KG1 (cell line): ENCODE results near the gene DHRS11.
"Not testable (repeated sequence)": the region's sequence is repeated elsewhere in the genome, so short reads cannot be mapped to it uniquely, and the experiment has no call there.

Experiments
- DNase-seq: peaks from one replicate; lab custom pipeline; 2025; lab: John Stamatoyannopoulos, UW

Gene DHRS11

GRCh38 chr17:36593656-36594316 is 2.1 kb downstream of the DHRS11 start:
- DNase-seq, result no peak

DNA sequence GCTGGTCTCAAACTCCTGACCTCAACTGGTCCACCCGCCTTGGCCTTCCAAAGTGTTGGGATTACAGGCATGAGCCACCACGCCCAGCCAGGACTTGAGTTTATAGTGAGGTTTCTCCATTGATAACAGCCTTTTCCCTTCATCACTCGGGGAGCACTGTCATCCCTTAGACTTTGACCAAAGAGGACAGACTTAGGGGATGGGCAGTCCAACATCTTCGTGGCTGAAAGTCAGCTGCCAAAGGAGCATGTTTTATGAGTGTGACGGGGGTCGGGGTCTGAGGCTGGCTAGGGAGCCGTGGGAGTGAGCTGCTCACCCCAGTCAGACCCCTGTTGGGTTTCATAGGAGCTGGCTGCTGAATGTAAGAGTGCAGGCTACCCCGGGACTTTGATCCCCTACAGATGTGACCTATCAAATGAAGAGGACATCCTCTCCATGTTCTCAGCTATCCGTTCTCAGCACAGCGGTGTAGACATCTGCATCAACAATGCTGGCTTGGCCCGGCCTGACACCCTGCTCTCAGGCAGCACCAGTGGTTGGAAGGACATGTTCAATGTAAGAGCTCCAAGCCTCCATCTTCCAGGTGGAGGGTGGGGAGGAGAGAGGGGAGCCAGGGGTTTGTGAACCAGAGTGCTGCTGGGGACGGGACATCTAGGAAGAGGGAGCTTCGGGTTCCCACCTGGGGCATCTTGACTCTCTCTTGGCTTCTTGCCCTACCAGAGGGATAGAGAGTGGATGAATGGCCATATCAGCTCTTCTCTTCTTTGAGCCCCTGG is 3.1 kb downstream of the DHRS11 start:
- no peak for DNase-seq

- no peak for DNase-seq
Observed at GRCh38 chr17:36597226-36597625, 5.5 kb downstream of the DHRS11 start.

GRCh38 chr17:36597866-36598777 is 6.4 kb downstream of the DHRS11 start:
- DNase-seq, result no peak

DNA sequence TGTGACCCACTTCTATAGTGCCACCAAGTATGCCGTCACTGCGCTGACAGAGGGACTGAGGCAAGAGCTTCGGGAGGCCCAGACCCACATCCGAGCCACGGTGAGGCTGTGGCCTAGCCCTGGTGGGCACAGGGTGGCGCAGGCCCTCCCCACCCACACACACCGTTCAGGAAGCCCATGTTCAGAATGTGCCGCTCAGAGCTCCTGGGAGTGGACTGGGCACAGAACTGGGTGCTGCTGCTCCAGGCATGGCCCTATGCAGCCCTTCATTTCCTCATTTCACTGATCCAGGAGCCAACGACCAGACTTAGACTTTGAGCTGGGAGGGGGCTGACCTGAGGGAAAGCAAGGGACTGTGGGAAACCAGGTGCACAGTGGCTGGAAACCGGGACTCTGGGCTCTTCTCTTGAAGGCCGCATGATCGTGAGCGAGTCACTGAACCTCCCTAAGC is 7.3 kb downstream of the DHRS11 start:
- DNase-seq, result no peak

GRCh38 chr17:36599546-36600250 is 8.0 kb downstream of the DHRS11 start:
- DNase-seq, result no peak

DNA sequence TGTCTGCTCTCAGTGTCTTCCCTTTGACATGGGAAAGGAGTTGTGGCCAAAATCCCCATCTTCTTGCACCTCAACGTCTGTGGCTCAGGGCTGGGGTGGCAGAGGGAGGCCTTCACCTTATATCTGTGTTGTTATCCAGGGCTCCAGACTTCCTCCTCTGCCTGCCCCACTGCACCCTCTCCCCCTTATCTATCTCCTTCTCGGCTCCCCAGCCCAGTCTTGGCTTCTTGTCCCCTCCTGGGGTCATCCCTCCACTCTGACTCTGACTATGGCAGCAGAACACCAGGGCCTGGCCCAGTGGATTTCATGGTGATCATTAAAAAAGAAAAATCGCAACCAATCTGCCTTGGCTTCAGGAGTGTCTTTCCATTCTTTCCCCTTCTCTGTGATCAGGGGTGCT is 8.8 kb downstream of the DHRS11 start:
- DNase-seq, result no peak

GRCh38 chr17:36600936-36601302 is 9.2 kb downstream of the DHRS11 start:
- no peak for DNase-seq

GRCh38 chr17:36601303-36602029 is 9.8 kb downstream of the DHRS11 start, which contains the start of gene MRM1:
Gene MRM1, plus strand, starts transcription at chr17:36601583. Its CDS starts 228 bp downstream, at chr17:36601811.
- DNase-seq, result peak; percentile 61

GRCh38 chr17:36602030-36602748 is 10.5 kb downstream of the DHRS11 start:
- DNase-seq, result no peak

DNA sequence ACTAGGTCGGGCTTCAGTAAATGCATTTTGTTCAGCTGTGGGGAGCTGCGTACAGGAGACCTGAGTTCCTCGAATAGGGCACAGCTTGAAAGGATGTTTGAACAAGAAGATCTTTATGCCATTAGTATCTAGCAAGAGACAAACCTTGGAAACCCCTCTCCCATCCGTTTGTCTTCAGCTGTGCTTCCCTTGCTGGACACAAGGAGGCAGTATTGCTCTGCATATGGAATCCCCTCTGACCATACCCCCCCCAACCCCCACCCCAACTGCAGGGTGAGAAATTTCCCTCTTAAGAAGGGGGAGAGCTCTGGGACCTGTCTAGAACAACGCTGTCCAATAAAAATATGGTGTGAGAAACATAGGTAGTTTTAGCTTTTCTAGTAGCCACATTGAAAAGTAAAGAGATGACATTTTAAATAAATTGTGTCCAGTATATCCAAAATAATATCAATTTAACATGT is 11.3 kb downstream of the DHRS11 start:
- peak; percentile 55 for DNase-seq

GRCh38 chr17:36605028-36605427 is 13.3 kb downstream of the DHRS11 start:
- DNase-seq, result not testable (repeated sequence)

DNA sequence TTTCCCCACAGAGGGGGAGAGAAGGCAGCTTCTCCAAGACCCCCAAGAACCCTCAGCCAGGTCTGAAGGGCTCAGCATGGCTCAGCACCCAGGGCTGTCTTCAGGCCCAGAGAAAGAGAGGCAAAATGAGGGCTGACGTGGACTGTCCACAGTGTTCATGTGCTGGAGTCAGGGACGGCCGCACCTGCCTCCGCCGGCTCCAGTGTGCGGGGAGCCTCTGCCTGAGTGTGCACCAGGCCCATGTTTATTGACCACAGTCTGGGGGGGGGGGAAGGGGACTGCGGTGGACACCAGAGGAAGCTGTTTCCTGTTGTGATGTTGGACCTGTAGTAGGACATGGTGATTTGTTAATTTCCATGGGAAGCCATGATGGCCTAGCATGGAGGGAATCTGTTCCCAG is 16.6 kb downstream of the DHRS11 start:
- DNase-seq, result no peak

- DNase-seq, result no peak
Observed at GRCh38 chr17:36608794-36609497, 17.3 kb downstream of the DHRS11 start.

GRCh38 chr17:36609498-36609862 is 17.8 kb downstream of the DHRS11 start:
- no peak for DNase-seq

DNA sequence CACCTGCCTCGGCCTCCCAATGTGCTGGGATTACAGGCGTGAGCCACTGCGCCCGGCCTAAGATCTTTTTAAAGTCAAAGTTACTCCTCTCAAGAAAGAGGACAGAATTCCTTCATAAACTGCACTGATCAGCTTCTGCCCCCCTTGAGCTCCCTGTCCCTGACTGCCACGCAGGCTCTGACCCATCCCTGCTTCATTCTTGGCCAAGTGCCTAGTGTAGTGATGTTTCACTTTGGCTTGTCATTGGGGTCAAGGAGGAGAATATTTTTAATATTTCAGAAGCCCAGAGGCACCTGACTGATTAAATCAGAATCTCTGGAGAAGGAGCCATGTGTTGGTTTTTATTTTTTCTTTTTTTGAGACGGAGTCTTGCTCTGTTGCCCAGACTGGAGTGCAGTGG is 18.8 kb downstream of the DHRS11 start:
- no peak for DNase-seq

DNA sequence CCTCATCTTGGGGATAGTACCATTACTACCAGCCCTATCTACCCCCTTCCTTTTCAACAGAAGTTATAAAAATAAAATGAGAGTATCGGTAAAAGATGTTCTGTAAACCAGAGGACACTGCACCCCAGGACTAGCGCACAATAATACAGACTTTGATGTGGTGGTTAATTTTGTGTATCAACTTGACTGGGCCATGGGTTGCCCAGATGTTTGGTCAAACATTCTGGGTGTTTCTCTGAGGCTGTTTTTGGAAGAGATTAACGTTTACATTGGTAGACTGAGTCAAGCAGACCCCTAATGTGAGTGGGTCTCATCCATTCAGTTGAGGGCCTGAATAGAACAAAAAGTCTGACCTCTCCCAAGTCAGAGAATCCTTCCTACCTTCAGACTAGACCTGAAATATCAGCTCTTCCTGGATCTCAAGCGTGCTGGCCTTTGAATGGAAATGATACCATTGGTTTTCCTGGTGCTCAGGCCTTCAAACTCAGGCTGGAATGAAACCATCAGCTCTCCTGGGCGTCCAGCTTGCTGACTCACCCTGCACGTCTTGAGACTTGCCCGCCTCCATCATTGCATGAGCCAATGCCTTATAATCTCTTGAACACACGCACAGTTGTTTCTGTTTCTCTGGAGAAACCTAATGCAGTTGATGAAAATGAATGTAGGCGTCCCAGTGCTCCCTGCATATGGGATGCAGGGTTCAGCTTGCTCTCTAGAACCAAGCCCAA is 19.8 kb downstream of the DHRS11 start:
- DNase-seq, result no peak

DNA sequence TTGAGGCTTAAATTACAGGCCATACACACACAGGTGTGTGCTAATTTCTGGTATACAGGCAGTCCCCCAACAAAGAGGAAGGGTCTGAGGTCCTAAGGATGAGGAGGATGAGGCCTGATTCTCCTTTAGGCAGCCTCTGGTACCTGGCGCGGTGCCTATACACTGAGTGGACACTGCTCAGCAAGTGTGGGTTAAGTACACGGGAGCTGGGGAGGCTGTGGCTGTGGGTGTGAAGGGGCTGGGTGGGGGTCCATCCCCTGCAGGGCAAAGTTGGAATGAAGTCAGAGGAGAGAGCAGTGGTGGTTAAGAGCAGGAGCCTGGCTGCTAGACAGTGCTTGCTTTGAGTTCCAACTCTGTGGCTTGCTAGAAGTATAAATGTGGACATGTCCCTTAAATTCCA is 20.6 kb downstream of the DHRS11 start:
- no peak for DNase-seq

- no peak for DNase-seq
Observed at GRCh38 chr17:36613155-36613554, 21.5 kb downstream of the DHRS11 start.
